Measurements from ENCODE around the gene MYBPH. TPM values are rescaled to one million over a fixed set of nuclear protein-coding genes. Genes with fewer than 3 reads are reported as not detected.

The MYBPH gene
- total RNA-seq, 2 donors from 2014 or later: not detected

DNA sequence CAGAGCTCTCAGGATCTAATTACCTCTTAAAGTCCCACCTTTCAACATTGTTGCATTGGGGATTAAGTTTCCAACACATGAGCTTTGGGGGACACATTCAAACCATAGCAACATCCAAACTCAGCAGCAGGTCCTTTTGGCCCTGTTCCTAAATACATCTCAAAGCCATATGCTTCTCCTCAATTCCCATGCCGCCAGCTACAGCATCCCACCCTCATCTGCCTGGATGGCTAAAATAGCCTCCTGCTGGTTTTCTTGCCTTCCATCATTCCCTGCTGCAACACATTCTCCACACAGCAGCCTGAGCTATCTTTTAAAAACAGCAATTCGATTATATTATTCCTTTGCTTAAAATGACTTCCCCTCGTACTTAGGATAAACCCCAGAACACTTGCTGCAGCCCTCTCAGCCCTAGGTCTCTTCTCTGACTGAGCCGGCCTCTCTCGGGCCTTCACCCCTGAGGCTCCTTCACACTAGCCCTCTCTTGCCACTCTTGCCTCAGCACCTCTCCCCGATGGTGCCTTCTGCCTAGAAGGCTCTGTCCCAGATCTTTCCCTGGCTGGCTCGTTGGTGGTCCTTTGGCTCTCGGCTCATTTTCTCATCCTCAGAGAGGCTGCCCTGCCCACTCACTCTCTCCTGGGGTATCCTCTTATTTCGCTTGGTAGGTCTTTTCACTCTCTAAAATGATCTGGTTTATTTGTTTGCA is 16.5 kb downstream of the MYBPH start:
- peaks cover 9% of the 10 kb centered on the region for H3K27me3 Mint-ChIP-seq (ENCODE audit: insufficient read depth)
- H3K4me3 ChIP-seq (ENCODE audit: low read length): no peak overlapping the region
- H3K4me1 Mint-ChIP-seq: peaks cover 13% of the 10 kb centered on the region

DNA sequence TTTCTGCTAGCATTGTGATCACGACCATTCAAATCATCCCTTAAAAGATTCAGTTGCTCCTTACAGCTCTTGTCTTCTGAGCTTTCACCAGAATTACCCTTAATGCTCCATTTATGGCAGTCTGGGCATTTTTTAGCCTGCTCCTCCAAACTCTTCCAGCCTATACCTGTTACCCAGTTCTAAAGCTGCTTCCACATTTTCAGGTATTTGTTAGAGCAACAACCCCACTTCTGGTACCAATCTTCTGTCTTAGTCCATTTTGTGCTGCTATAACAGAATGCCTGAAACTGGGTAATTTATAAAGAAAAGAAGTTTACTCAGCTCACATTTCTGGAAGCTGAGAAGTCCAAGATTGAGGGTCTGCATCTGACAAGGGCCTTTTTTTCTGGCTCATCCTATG is 17.2 kb downstream of the MYBPH start:
- peaks cover 9% of the 10 kb centered on the region for H3K9me3 ChIP-seq (ENCODE audit: control insufficient read depth, low read length)
- Mint-ChIP-seq H3K36me3 (ENCODE audit: low read depth) (no peaks in the 10 kb centered on the region), H3K27me3 (ENCODE audit: insufficient read depth) (peaks cover 6% of the 10 kb centered on the region), H3K4me3 (no peak overlapping the region), H3K27ac (no peak overlapping the region), H3K4me1 (peaks cover 19% of the 10 kb centered on the region), H3K9me3 (no peaks in the 10 kb centered on the region)
- no peaks in the 10 kb centered on the region for H3K36me3 ChIP-seq (ENCODE audit: control insufficient read depth, insufficient read depth, low read length)
- H3K27ac ChIP-seq (ENCODE audit: low read depth, low read length): no peak overlapping the region
- H3K27me3 ChIP-seq (ENCODE audit: control insufficient read depth, insufficient read depth, low read length, poor library complexity, severe bottlenecking): no peaks in the 10 kb centered on the region
- no peak overlapping the region for H3K9ac ChIP-seq (ENCODE audit: extremely low read depth, low read length, poor library complexity, severe bottlenecking)
- H3K4me1 ChIP-seq (ENCODE audit: control insufficient read depth, insufficient read depth, low read length): peaks cover 11% of the 10 kb centered on the region
- H3K4me3 ChIP-seq (ENCODE audit: low read length): no peak overlapping the region
- 98 to 100% methylated on average over 1 of the region's 1 CpG for WGBS, 2 experiments (ENCODE audit: insufficient coverage in 1 of 2, insufficient read length in 1 of 2)
- TF ChIP-seq, protein P1, sequence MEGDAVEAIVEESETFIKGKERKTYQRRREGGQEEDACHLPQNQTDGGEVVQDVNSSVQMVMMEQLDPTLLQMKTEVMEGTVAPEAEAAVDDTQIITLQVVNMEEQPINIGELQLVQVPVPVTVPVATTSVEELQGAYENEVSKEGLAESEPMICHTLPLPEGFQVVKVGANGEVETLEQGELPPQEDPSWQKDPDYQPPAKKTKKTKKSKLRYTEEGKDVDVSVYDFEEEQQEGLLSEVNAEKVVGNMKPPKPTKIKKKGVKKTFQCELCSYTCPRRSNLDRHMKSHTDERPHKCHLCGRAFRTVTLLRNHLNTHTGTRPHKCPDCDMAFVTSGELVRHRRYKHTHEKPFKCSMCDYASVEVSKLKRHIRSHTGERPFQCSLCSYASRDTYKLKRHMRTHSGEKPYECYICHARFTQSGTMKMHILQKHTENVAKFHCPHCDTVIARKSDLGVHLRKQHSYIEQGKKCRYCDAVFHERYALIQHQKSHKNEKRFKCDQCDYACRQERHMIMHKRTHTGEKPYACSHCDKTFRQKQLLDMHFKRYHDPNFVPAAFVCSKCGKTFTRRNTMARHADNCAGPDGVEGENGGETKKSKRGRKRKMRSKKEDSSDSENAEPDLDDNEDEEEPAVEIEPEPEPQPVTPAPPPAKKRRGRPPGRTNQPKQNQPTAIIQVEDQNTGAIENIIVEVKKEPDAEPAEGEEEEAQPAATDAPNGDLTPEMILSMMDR (conservative IDR thresholded peaks at IDR 0.05): no peak
- DNase-seq: no peak

More for the DNA sequence above, 16.5 kb downstream of the MYBPH start:
- no peaks in the 10 kb centered on the region for H3K36me3 ChIP-seq (ENCODE audit: control insufficient read depth, insufficient read depth, low read length)
- Mint-ChIP-seq H3K4me3 (no peak overlapping the region), H3K36me3 (ENCODE audit: low read depth) (no peaks in the 10 kb centered on the region), H3K9me3 (no peaks in the 10 kb centered on the region), H3K27ac (no peak overlapping the region)
- H3K27me3 ChIP-seq (ENCODE audit: control insufficient read depth, insufficient read depth, low read length, poor library complexity, severe bottlenecking): no peaks in the 10 kb centered on the region
- TF ChIP-seq, protein P1 (conservative IDR thresholded peaks at IDR 0.05): no peak
- no peak overlapping the region for H3K27ac ChIP-seq (ENCODE audit: low read depth, low read length)
- peaks cover 9% of the 10 kb centered on the region for H3K9me3 ChIP-seq (ENCODE audit: control insufficient read depth, low read length)
- WGBS, 2 experiments (ENCODE audit: insufficient coverage in 1 of 2, insufficient read length in 1 of 2): 87 to 92% methylated on average over 6 to 9 of the region's 9 CpGs
- no peak overlapping the region for H3K9ac ChIP-seq (ENCODE audit: extremely low read depth, low read length, poor library complexity, severe bottlenecking)
- no peak for DNase-seq
- peaks cover 5% of the 10 kb centered on the region for H3K4me1 ChIP-seq (ENCODE audit: control insufficient read depth, insufficient read depth, low read length)

DNA sequence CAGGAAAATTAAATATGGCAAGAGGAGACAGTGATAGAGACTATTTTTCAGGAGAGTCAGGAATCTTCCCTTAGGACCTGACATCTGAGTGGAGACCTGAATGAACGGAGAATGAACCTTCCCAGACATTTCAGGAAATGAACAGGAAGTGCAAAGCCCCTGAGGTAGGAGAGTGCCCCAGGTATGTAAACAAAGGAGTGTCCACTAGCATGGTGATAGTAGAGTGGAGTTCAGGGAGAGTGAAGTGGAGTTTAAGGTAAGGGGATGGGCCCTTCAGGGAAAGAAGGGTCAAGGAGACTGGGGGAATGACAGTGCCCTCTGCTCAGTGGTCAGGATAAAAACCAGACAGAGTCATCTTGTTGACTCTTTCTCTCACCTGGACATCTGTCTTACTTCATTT is 19.3 kb downstream of the MYBPH start:
- H3K27ac ChIP-seq (ENCODE audit: low read depth, low read length): no peak overlapping the region
- peaks cover 9% of the 10 kb centered on the region for H3K9me3 ChIP-seq (ENCODE audit: control insufficient read depth, low read length)
- Mint-ChIP-seq H3K27ac (no peak overlapping the region), H3K4me3 (no peak overlapping the region), H3K27me3 (ENCODE audit: insufficient read depth) (peaks cover 4% of the 10 kb centered on the region), H3K4me1 (peaks cover 38% of the 10 kb centered on the region), H3K36me3 (ENCODE audit: low read depth) (no peaks in the 10 kb centered on the region), H3K9me3 (no peaks in the 10 kb centered on the region)
- 88 to 89% methylated on average over 1 of the region's 1 CpG for WGBS, 2 experiments (ENCODE audit: insufficient coverage in 1 of 2, insufficient read length in 1 of 2)
- H3K27me3 ChIP-seq (ENCODE audit: control insufficient read depth, insufficient read depth, low read length, poor library complexity, severe bottlenecking): no peaks in the 10 kb centered on the region
- no peak for DNase-seq
- no peak overlapping the region for H3K4me3 ChIP-seq (ENCODE audit: low read length)
- H3K4me1 ChIP-seq (ENCODE audit: control insufficient read depth, insufficient read depth, low read length): peaks cover 19% of the 10 kb centered on the region
- no peaks in the 10 kb centered on the region for H3K36me3 ChIP-seq (ENCODE audit: control insufficient read depth, insufficient read depth, low read length)
- TF ChIP-seq, protein P1 (conservative IDR thresholded peaks at IDR 0.05): no peak
- H3K9ac ChIP-seq (ENCODE audit: extremely low read depth, low read length, poor library complexity, severe bottlenecking): no peak overlapping the region

Measured in endodermal cell (in vitro differentiated cells).